Stimulated activated CD4-positive, alpha-beta T cell treated with anti-CD3 and anti-CD28 coated beads, Interleukin-1b, Interleukin-23, amount 100 ng/mL, for 48 hours (primary cell): ENCODE data around the gene BRD1.

Experiments
- DNase-seq: peaks from one replicate; pipeline ENCODE4 v3.0.0-alpha.2; 2020

The BRD1 gene

GRCh38 chr22:49749885-49750510, 77.7 kb downstream of the BRD1 start:
- no peak for DNase-seq

- no peak for DNase-seq
Observed at GRCh38 chr22:49749227-49749626, 78.4 kb downstream of the BRD1 start.

GRCh38 chr22:49748514-49748913, 79.2 kb downstream of the BRD1 start:
- DNase-seq, result no peak

GRCh38 chr22:49747716-49748115, 80.0 kb downstream of the BRD1 start:
- no peak for DNase-seq

- no peak for DNase-seq
Observed at GRCh38 chr22:49747130-49747529, 80.5 kb downstream of the BRD1 start.

- no peak for DNase-seq
Observed at GRCh38 chr22:49746065-49746464, 81.6 kb downstream of the BRD1 start.

GRCh38 chr22:49740242-49740641, 87.4 kb downstream of the BRD1 start:
- no peak for DNase-seq

- DNase-seq, result no peak
Observed at GRCh38 chr22:49739138-49739537, 88.5 kb downstream of the BRD1 start.

- no peak for DNase-seq
Observed at GRCh38 chr22:49738566-49738965, 89.1 kb downstream of the BRD1 start.

- no peak for DNase-seq
Observed at GRCh38 chr22:49738006-49738405, 89.7 kb downstream of the BRD1 start.

GRCh38 chr22:49737101-49737551, 90.5 kb downstream of the BRD1 start:
- DNase-seq, result no peak

- DNase-seq, result no peak
Observed at GRCh38 chr22:49736538-49736937, 91.1 kb downstream of the BRD1 start.

GRCh38 chr22:49735901-49736421, 91.7 kb downstream of the BRD1 start:
- DNase-seq, result no peak

GRCh38 chr22:49735411-49735900, 92.2 kb downstream of the BRD1 start:
- no peak for DNase-seq

GRCh38 chr22:49734882-49735281, 92.8 kb downstream of the BRD1 start:
- no peak for DNase-seq

GRCh38 chr22:49734390-49734789, 93.3 kb downstream of the BRD1 start:
- DNase-seq, result no peak

- DNase-seq, result no peak
Observed at GRCh38 chr22:49733631-49734030, 94.0 kb downstream of the BRD1 start.

- no peak for DNase-seq
Observed at GRCh38 chr22:49730656-49731055, 97.0 kb downstream of the BRD1 start.

GRCh38 chr22:49728570-49729271, 99.0 kb downstream of the BRD1 start:
- no peak for DNase-seq

GRCh38 chr22:49727881-49728569, 99.6 kb downstream of the BRD1 start:
- DNase-seq, result no peak

GRCh38 chr22:49727191-49727880, 100.3 kb downstream of the BRD1 start:
- DNase-seq, result no peak

GRCh38 chr22:49726701-49727101, 101.0 kb downstream of the BRD1 start:
- no peak for DNase-seq
